Lower lobe of right lung (tissue), 2 donors: ENCODE data around the gene MED20. TPM values are rescaled to one million over a fixed set of nuclear protein-coding genes. Genes with fewer than 3 reads are reported as not detected.

ENCODE experiments used
- ATAC-seq, 2 donors: fragments of 200-7000 bp; cut with Tn5 transposase; one replicate each; pipeline ENCODE4 v1.9.1; 2020 to 2022; ENCODE audit warnings: mild to moderate bottlenecking in 2 of 2, moderate library complexity in 2 of 2
- DNase-seq: peaks from one replicate; pipeline ENCODE4 v3.0.0-alpha.2; 2020
- H3K27ac ChIP-seq: fragments of 200-600 bp; one replicate; pipeline ENCODE4 v1.8.0; 2022
- H3K27me3 ChIP-seq: fragments of 200-600 bp; one replicate; pipeline ENCODE4 v1.8.0; 2022; ENCODE audit warnings: low read depth
- H3K36me3 ChIP-seq: fragments of 200-600 bp; one replicate; pipeline ENCODE4 v1.8.0; 2022; ENCODE audit warnings: mild to moderate bottlenecking
- H3K4me1 ChIP-seq: fragments of 200-600 bp; one replicate; pipeline ENCODE4 v1.8.0; 2022
- H3K4me3 ChIP-seq: fragments of 200-600 bp; one replicate; pipeline ENCODE4 v1.8.0; 2022; ENCODE audit warnings: mild to moderate bottlenecking
- H3K9me3 ChIP-seq: fragments of 200-600 bp; one replicate; pipeline ENCODE4 v1.8.0; 2022
- intact Hi-C: fragments of 100-400 bp; cut with DNase I; formaldehyde crosslinking; loops from one replicate; pipeline ENCODE4 v1.11.0; 2022
- total RNA-seq: library from RNA; stranded (reverse); fragmentation: NEBNext Ultra II Directional; extraction: Animal tissue kit (Norgen Biotek cat#: 25700); gene quantifications from one replicate; pipeline ENCODE4 v1.2.1, GENCODE V29; 2021
- TF ChIP-seq, protein P1 (sequence below): fragments of 200-600 bp; IDR thresholded peaks from one replicate; pipeline ENCODE4 v1.8.0; 2022; ENCODE audit warnings: antibody characterized with exemption, mild to moderate bottlenecking
- donor health status: DM: no; HTN: yes; CAD: no; lungs with severe emphysema.

Gene MED20
- total RNA-seq, 1 donor from 2014 or later = 12.6 TPM

DNA sequence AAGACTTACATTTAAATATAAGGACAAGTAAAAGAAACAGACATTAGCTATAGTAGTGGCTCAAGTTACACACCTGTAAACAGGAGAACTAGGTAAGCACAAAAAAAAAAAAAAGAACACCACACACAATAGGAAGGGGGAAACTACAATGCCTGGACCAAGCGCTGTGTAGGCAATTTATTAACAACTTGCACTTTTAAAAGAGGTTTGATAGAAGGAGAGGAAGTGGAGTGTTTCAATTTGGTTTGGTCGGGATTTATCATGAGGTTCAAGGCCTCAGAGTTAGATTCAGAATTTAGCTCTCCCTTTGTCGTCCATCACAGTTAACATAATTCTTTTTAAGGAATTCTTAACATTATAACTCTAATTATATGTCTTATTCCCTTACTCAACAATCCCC is 24.7 kb downstream of the MED20 start:
- TF ChIP-seq, protein P1, sequence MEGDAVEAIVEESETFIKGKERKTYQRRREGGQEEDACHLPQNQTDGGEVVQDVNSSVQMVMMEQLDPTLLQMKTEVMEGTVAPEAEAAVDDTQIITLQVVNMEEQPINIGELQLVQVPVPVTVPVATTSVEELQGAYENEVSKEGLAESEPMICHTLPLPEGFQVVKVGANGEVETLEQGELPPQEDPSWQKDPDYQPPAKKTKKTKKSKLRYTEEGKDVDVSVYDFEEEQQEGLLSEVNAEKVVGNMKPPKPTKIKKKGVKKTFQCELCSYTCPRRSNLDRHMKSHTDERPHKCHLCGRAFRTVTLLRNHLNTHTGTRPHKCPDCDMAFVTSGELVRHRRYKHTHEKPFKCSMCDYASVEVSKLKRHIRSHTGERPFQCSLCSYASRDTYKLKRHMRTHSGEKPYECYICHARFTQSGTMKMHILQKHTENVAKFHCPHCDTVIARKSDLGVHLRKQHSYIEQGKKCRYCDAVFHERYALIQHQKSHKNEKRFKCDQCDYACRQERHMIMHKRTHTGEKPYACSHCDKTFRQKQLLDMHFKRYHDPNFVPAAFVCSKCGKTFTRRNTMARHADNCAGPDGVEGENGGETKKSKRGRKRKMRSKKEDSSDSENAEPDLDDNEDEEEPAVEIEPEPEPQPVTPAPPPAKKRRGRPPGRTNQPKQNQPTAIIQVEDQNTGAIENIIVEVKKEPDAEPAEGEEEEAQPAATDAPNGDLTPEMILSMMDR = no peak
- peak overlapping the region; percentile 80 for H3K27ac ChIP-seq
- no peak for ATAC-seq
- H3K4me3 ChIP-seq = peak overlapping the region; percentile 75
- intact Hi-C loops = no loop called here
- peaks cover 20% of the 10 kb centered on the region for H3K4me1 ChIP-seq
- no peak for DNase-seq
- no peaks in the 10 kb centered on the region for H3K27me3 ChIP-seq
- H3K36me3 ChIP-seq = no peaks in the 10 kb centered on the region
- H3K9me3 ChIP-seq = no peaks in the 10 kb centered on the region

DNA sequence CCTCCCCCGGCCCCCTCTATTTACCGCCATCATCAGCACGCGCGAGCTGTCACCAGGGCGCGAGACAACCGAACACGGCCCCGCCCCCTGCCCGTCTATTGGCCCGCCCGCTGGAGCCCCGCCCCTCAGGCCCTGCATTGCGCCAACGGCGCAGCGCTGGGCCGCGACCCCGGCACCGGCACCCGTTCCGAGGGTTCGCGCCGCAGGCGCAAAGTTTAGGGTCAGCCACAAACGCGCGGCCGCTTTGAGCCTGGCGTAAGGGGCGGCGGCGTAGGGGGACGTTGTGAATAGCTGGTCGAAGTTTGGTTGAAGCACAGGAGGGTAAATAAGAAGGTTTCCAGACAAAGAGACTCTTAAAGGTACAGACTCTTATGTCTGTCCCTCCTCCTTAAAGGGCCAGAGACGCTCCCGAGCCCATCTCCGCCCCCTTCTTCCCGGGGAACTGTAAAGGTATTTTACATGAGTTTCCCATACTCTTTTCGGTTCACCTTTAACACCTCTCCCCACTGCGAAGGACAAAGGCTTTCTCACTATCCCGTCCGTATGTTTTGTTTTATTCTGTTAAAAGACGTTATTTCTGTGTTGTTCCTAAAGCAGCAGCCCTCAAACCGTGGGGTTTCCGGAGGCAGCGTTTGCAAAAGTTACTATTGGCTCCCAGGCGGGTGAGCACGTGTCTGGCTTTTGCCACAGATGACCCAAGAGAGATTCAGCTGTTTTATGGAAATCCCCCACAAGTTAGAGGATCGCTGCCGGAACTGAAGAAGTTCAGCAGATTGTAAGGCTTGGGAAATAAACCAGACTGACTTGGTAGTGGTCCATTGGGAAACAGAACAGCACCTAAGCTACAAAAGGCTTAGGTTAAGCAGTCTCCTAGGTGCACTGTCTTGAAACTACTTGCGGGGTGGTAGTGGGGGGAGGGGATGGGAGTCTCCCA is 25.4 kb downstream of the MED20 start, which contains the start of gene USP49:
Gene USP49, minus strand, starts transcription at position 76 of the 934 bp plus-strand sequence. CDS start 88,392 bp downstream, outside the sequence.
- TF ChIP-seq, protein P1 = no peak
- Histone ChIP-seq H3K4me1 (peaks cover 20% of the 10 kb centered on the region), H3K36me3 (no peaks in the 10 kb centered on the region), H3K27me3 (no peaks in the 10 kb centered on the region), H3K4me3 (peak within 1 kb of the TSS; percentile 75), H3K27ac (peak within 1 kb of the TSS; percentile 80), H3K9me3 (no peaks in the 10 kb centered on the region)
- ATAC-seq = peak; percentile 99
- DNase-seq = peak; percentile 94
- intact Hi-C loops = no loop called here

DNA sequence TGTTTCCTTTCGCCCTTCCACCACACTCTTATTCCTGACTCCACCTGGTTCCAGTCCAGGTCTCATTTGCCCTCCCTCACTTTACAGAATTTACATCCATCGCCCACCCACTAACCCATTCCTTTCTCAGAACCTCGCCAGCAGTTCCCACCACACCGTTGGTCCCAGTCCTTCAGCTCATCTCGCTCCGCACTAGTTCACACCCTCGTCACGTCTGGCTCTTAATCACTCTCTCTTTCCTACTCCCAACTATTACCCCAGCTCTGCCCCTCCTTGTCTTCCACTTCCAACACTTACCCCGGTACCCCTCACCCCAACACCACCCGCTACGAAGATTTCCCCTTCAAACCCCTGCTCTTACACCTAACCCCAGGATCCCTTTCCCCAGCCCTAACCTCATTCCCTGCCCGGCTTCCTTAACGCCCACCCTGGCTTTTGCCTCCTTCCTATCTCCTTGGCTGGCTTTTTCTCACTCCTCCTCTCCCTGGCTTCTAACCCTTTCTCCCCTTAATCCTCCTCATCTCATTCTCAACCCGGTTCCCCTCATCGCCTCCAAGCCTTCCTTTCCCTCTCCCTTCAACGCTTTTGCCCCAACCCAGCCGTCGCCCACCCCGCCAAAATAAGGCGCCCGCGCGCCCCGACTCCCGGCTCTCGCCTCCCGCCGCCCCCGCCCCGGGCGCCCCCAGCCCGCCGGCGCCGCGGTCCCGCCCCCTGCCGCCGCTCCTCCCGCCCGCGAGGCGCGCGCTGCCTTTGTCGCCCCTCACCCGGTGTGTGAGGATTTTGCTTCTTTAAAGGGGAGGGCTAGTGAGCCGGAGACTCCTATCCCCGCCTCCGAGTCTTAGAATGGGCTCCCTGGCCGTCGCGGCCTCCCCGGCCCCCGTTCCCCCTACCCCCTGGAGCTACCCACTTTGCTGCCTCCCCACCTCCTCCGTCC is 26.3 kb downstream of the MED20 start:
- H3K4me1 ChIP-seq = peaks cover 20% of the 10 kb centered on the region
- H3K27ac ChIP-seq = peak overlapping the region; percentile 80
- H3K9me3 ChIP-seq = no peaks in the 10 kb centered on the region
- H3K36me3 ChIP-seq = no peaks in the 10 kb centered on the region
- H3K4me3 ChIP-seq = peak overlapping the region; percentile 75
- H3K27me3 ChIP-seq = no peaks in the 10 kb centered on the region
- ATAC-seq (peak; percentile 62 to 70), DNase-seq (no peak)
- intact Hi-C loops = no loop called here
- TF ChIP-seq, protein P1 = no peak

- TF ChIP-seq, protein P1 = no peak
- intact Hi-C loops = no loop called here
Measured at GRCh38 chr6:41892921-41893564, 27.9 kb downstream of the MED20 start.

DNA sequence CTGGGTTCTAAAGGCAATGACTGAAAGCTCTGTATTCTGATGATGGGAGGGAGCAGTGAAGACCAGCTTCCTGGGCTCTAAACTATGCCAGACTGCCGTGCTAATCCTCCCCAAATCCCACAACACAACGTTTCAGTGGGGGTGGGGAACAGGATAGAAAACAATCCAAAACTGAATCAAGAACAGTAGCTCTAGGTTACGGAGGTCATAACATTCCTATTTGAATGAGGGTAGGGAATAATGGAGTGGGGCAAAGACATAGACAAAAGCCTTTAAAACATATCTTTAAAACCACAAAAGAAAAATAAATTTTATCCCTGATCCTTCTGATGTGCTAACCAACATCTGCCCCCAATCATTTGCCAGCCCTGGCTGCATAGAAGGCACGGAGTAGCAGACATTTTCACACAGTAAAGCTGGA is 33.6 kb downstream of the MED20 start:
- intact Hi-C loops = no loop called here
- ATAC-seq (no peak), DNase-seq (no peak)
- no peaks in the 10 kb centered on the region for H3K9me3 ChIP-seq
- H3K27ac ChIP-seq = no peak overlapping the region
- H3K4me1 ChIP-seq = no peaks in the 10 kb centered on the region
- H3K4me3 ChIP-seq = no peak overlapping the region
- TF ChIP-seq, protein P1 = no peak
- no peaks in the 10 kb centered on the region for H3K27me3 ChIP-seq
- no peaks in the 10 kb centered on the region for H3K36me3 ChIP-seq

More at GRCh38 chr6:41892921-41893564, 27.9 kb downstream of the MED20 start:
- H3K4me3 ChIP-seq = no peak overlapping the region
- no peaks in the 10 kb centered on the region for H3K36me3 ChIP-seq
- no peak overlapping the region for H3K27ac ChIP-seq
- no peaks in the 10 kb centered on the region for H3K27me3 ChIP-seq
- ATAC-seq (no peak), DNase-seq (no peak)
- peaks cover 20% of the 10 kb centered on the region for H3K4me1 ChIP-seq
- H3K9me3 ChIP-seq = no peaks in the 10 kb centered on the region
